Smooth muscle cell (in vitro differentiated cells): ENCODE data around the gene PXDN. TPM values are rescaled to one million over a fixed set of nuclear protein-coding genes. Genes with fewer than 3 reads are reported as not detected.
A peak's percentile ranks its signal among the peaks of the same experiment; 100 is the strongest.

Experiments used
- DNase-seq: peaks from one replicate; lab custom pipeline; 2025; ENCODE audit not compliant: unreplicated experiment; lab: John Stamatoyannopoulos, UW
- H2AFZ ChIP-seq: fragments of 200-600 bp; sonication (generic); 2 replicates; pipeline ENCODE4 v1.6.0; 2016; ENCODE audit warnings: antibody characterized with exemption, low read depth, mild to moderate bottlenecking
- H3F3A ChIP-seq: fragments of 200-600 bp; sonication (generic); 2 replicates; pipeline ENCODE4 v1.6.0; 2017; ENCODE audit warnings: antibody characterized with exemption, low read depth
- H3K27ac ChIP-seq: fragments of 200-600 bp; sonication (generic); 2 replicates; pipeline ENCODE4 v1.5.1; 2016; ENCODE audit warnings: low read depth, mild to moderate bottlenecking
- H3K27me3 ChIP-seq: fragments of 200-600 bp; sonication (generic); 2 replicates; pipeline ENCODE4 v1.6.1; 2016; ENCODE audit warnings: low read depth, mild to moderate bottlenecking
- H3K36me3 ChIP-seq: fragments of 200-600 bp; sonication (generic); 2 replicates; pipeline ENCODE4 v1.5.1; 2016; ENCODE audit warnings: low read depth
- H3K4me1 ChIP-seq: fragments of 200-600 bp; sonication (generic); 2 replicates; pipeline ENCODE4 v1.5.1; 2016; ENCODE audit warnings: low read depth
- H3K4me2 ChIP-seq: fragments of 200-600 bp; sonication (generic); 2 replicates; pipeline ENCODE4 v1.6.0; 2016; ENCODE audit warnings: mild to moderate bottlenecking
- H3K4me3 ChIP-seq: fragments of 200-600 bp; sonication (generic); 2 replicates; pipeline ENCODE4 v1.5.1; 2016; ENCODE audit warnings: mild to moderate bottlenecking
- H3K79me2 ChIP-seq: fragments of 200-600 bp; sonication (generic); 2 replicates; pipeline ENCODE4 v1.6.0; 2016; ENCODE audit warnings: low read depth, mild to moderate bottlenecking
- H3K9ac ChIP-seq: fragments of 200-600 bp; sonication (generic); 2 replicates; pipeline ENCODE4 v1.6.0; 2016; ENCODE audit warnings: low read depth
- H3K9me3 ChIP-seq: fragments of 200-600 bp; sonication (generic); replicated peaks from 2 replicates; pipeline ENCODE4 v1.5.1; 2016; ENCODE audit warnings: low read depth
- H4K20me1 ChIP-seq: fragments of 200-600 bp; sonication (generic); 2 replicates; pipeline ENCODE4 v1.6.0; 2016; ENCODE audit warnings: low read depth
- CTCF ChIP-seq: fragments of 200-600 bp; sonication (generic); IDR thresholded peaks from 2 replicates; pipeline ENCODE4 v1.5.1; 2017; ENCODE audit warnings: borderline replicate concordance, mild to moderate bottlenecking, antibody characterized with exemption; ENCODE audit not compliant: insufficient read depth, poor library complexity, severe bottlenecking
- WGBS: methylation state at CpG from one replicate; pipeline ENCODE4 v1.1.7; 2016; ENCODE audit warnings: low lambda C conversion rate; 5-methylcytosine and 5-hydroxymethylcytosine counted together
- polyA plus RNA-seq: library from polyadenylated mRNA; unstranded; fragments of >200 nt; fragmentation: Nextera tagmentation; extraction: Ambion mirVana; gene quantifications from 2 replicates; pipeline ENCODE4 v1.2.1, GENCODE V29; 2016
- total RNA-seq: library from RNA; depleted of rRNA; stranded (reverse); fragments of >200 nt; gene quantifications from 2 replicates; pipeline ENCODE4 v1.2.3, GENCODE V29; 2014

PXDN gene
- total and polyA plus RNA-seq, 2 experiments from 2014 or later = 328 to 333 TPM

- WGBS = 25% methylated on average over 8 of the region's 8 CpGs
- H3K9ac ChIP-seq = peak overlapping the region; percentile 74
- no peak for TF ChIP-seq CTCF
Observed at GRCh38 chr2:1731447-1731962, 12.8 kb downstream of the PXDN start.

GRCh38 chr2:1730015-1730927 lies 14.0 kb downstream of the PXDN start:
- 26% methylated on average over 10 of the region's 10 CpGs for WGBS
- H3K4me1 ChIP-seq = peaks cover 45% of the 10 kb centered on the region
- peaks cover 42% of the 10 kb centered on the region for H3F3A ChIP-seq
- TF ChIP-seq CTCF = no peak
- peak overlapping the region; percentile 72 for H3K4me2 ChIP-seq
- peak overlapping the region; percentile 23 for H3K4me3 ChIP-seq
- DNase-seq = peak; percentile 33
- peaks cover 5% of the 10 kb centered on the region for H3K36me3 ChIP-seq
- H3K79me2 ChIP-seq = peaks cover 77% of the 10 kb centered on the region
- peak overlapping the region; percentile 97 for H3K27ac ChIP-seq
- H4K20me1 ChIP-seq = peaks cover 71% of the 10 kb centered on the region
- H3K27me3 ChIP-seq = no peaks in the 10 kb centered on the region
- peak overlapping the region; percentile 74 for H3K9ac ChIP-seq
- peaks cover 4% of the 10 kb centered on the region for H3K9me3 ChIP-seq
- no peak overlapping the region for H2AFZ ChIP-seq

More at GRCh38 chr2:1731447-1731962, 12.8 kb downstream of the PXDN start:
- Histone ChIP-seq H2AFZ (no peak overlapping the region), H4K20me1 (peaks cover 82% of the 10 kb centered on the region), H3K4me1 (peaks cover 47% of the 10 kb centered on the region), H3K27me3 (no peaks in the 10 kb centered on the region), H3K9me3 (peaks cover 4% of the 10 kb centered on the region), H3K79me2 (peaks cover 81% of the 10 kb centered on the region), H3K36me3 (peaks cover 7% of the 10 kb centered on the region), H3K27ac (peak overlapping the region; percentile 97), H3F3A (peaks cover 50% of the 10 kb centered on the region), H3K4me2 (peak overlapping the region; percentile 50), H3K4me3 (no peak overlapping the region)
- DNase-seq = no peak

- Histone ChIP-seq H3F3A (peaks cover 34% of the 10 kb centered on the region), H3K27ac (peak overlapping the region; percentile 97), H3K27me3 (no peaks in the 10 kb centered on the region), H2AFZ (no peak overlapping the region), H3K4me1 (peaks cover 45% of the 10 kb centered on the region), H3K4me2 (peak overlapping the region; percentile 72), H3K4me3 (no peak overlapping the region), H4K20me1 (peaks cover 73% of the 10 kb centered on the region), H3K79me2 (peaks cover 76% of the 10 kb centered on the region), H3K9me3 (no peaks in the 10 kb centered on the region), H3K9ac (no peak overlapping the region), H3K36me3 (no peaks in the 10 kb centered on the region)
- WGBS = 66% methylated on average over 7 of the region's 7 CpGs
- TF ChIP-seq CTCF = no peak
- DNase-seq = no peak
Observed at GRCh38 chr2:1729242-1729641, 15.1 kb downstream of the PXDN start.
